PC-3 (cell line): ENCODE data around the gene SPATA31D3. TPM values are rescaled to one million over a fixed set of nuclear protein-coding genes. Genes with fewer than 3 reads are reported as not detected.

Experiments used
- ATAC-seq: fragments of 200-7000 bp; cut with Tn5 transposase; 2 replicates; pipeline ENCODE4 v1.9.1; 2020; ENCODE audit warnings: mild to moderate bottlenecking, moderate library complexity
- BruUV-seq: library from RNA; stranded (reverse); fragments of 400-500 nt; replicated peaks from 2 replicates; lab custom pipeline; 2021; lab: Mats Ljungman, UMichigan
- CTCF ChIA-PET: fragments of 300-600 bp; sonication (Branson Sonifier 250); formaldehyde crosslinking; loops from one replicate; lab custom pipeline; 2022; ENCODE audit warnings: antibody characterized with exemption; lab: Charles Lee
- POLR2A ChIA-PET: fragments of 300-600 bp; sonication (Branson Sonifier 250); formaldehyde crosslinking; loops from one replicate; lab custom pipeline; 2022; ENCODE audit warnings: antibody characterized with exemption; ENCODE audit not compliant: unreplicated experiment; lab: Charles Lee
- DNase-seq: peaks from one replicate; pipeline ENCODE4 v3.0.0-alpha.2; 2015
- H2AFZ ChIP-seq: fragments of 300-600 bp; sonication (generic); 2 replicates; pipeline ENCODE4 v1.6.0; 2016; ENCODE audit warnings: antibody characterized with exemption, low read length
- H3F3A ChIP-seq: fragments of 300-600 bp; sonication (generic); one replicate; pipeline ENCODE4 v1.6.0; 2017; ENCODE audit warnings: antibody characterized with exemption, low read length, control low read depth, mild to moderate bottlenecking; ENCODE audit not compliant: unreplicated experiment
- H3K27ac ChIP-seq: fragments of 300-600 bp; sonication (generic); 2 replicates; pipeline ENCODE4 v1.5.1; 2016; ENCODE audit warnings: mild to moderate bottlenecking, low read length
- H3K27me3 ChIP-seq: fragments of 300-600 bp; sonication (generic); 2 replicates; pipeline ENCODE4 v1.6.1; 2016; ENCODE audit warnings: low read length, mixed read lengths
- H3K36me3 ChIP-seq: fragments of 300-600 bp; sonication (generic); 2 replicates; pipeline ENCODE4 v1.6.1; 2016; ENCODE audit warnings: low read depth, mixed run types, low read length, mixed read lengths
- H3K4me1 ChIP-seq: fragments of 300-600 bp; sonication (generic); 2 replicates; pipeline ENCODE4 v1.5.1; 2016; ENCODE audit warnings: low read length; ENCODE audit not compliant: insufficient read depth
- H3K4me2 ChIP-seq: fragments of 300-600 bp; sonication (generic); 2 replicates; pipeline ENCODE4 v1.6.0; 2016; ENCODE audit warnings: low read length
- H3K4me3 ChIP-seq: fragments of 300-600 bp; sonication (generic); 2 replicates; pipeline ENCODE4 v1.5.1; 2016; ENCODE audit warnings: mild to moderate bottlenecking, low read length, mixed read lengths
- H3K79me2 ChIP-seq: fragments of 300-600 bp; sonication (generic); 2 replicates; pipeline ENCODE4 v1.6.1; 2017; ENCODE audit warnings: low read length, mixed read lengths
- H3K9ac ChIP-seq: fragments of 300-600 bp; sonication (generic); 2 replicates; pipeline ENCODE4 v1.6.0; 2016; ENCODE audit warnings: mild to moderate bottlenecking, low read length
- H3K9me2 ChIP-seq: fragments of 300-600 bp; sonication (generic); replicated peaks from 2 replicates; pipeline ENCODE4 v1.6.1; 2016; ENCODE audit warnings: mixed run types, low read length, mixed read lengths
- H3K9me3 ChIP-seq: fragments of 300-600 bp; sonication (generic); 2 replicates; pipeline ENCODE4 v1.6.1; 2016; ENCODE audit warnings: low read length, mixed read lengths
- H4K20me1 ChIP-seq: fragments of 300-600 bp; sonication (generic); 2 replicates; pipeline ENCODE4 v1.6.1; 2016; ENCODE audit warnings: low read length, mixed read lengths
- CTCF ChIP-seq: fragments of 300-600 bp; sonication (generic); conservative IDR thresholded peaks from 2 replicates; pipeline ENCODE4 v1.5.1; 2017; ENCODE audit warnings: antibody characterized with exemption, low read depth, mild to moderate bottlenecking, low read length
- EZH2 ChIP-seq: fragments of 300-600 bp; sonication (generic); IDR thresholded peaks from one replicate; pipeline ENCODE4 v1.6.1; 2017; ENCODE audit warnings: antibody characterized with exemption, mild to moderate bottlenecking, low read length; ENCODE audit not compliant: unreplicated experiment
- EZH2phosphoT487 ChIP-seq: fragments of 300-600 bp; sonication (generic); IDR thresholded peaks from 2 replicates; pipeline ENCODE4 v1.6.1; 2018; ENCODE audit warnings: mild to moderate bottlenecking, antibody characterized with exemption, low read length, borderline replicate concordance
- intact Hi-C: fragments of 100-400 bp; cut with micrococcal nuclease; formaldehyde crosslinking; loops from 2 replicates; pipeline ENCODE4 v1.9.0; 2023
- total RNA-seq: library from RNA; depleted of rRNA; stranded (reverse); fragments of >200 nt; gene quantifications from 2 replicates; pipeline ENCODE4 v1.2.3, GENCODE V29; 2014

The SPATA31D3 gene
- total RNA-seq, 1 experiment from 2014 or later, result not detected

GRCh38 chr9:81953096-81953495, 9.8 kb downstream of the SPATA31D3 start:
- no TSS peak for BruUV-seq
- no peak for ATAC-seq

GRCh38 chr9:81955625-81956024, 12.3 kb downstream of the SPATA31D3 start:
- TF ChIP-seq EZH2 (no peak), EZH2phosphoT487 (no peak), CTCF (no peak)
- Histone ChIP-seq H3K4me3 (no peak overlapping the region), H3K4me2 (no peak overlapping the region), H3K4me1 (no peaks in the 10 kb centered on the region), H3K9ac (no peak overlapping the region), H3F3A (no peaks in the 10 kb centered on the region), H3K36me3 (no peaks in the 10 kb centered on the region), H3K9me2 (no peaks in the 10 kb centered on the region), H4K20me1 (no peaks in the 10 kb centered on the region), H3K79me2 (no peaks in the 10 kb centered on the region), H3K27ac (no peak overlapping the region), H3K9me3 (no peaks in the 10 kb centered on the region), H2AFZ (no peak overlapping the region), H3K27me3 (no peaks in the 10 kb centered on the region)
- DNase-seq (no peak), ATAC-seq (no peak)
- intact Hi-C loops, result no loop called here
- POLR2A ChIA-PET, result no interaction called here
- no TSS peak for BruUV-seq
- CTCF ChIA-PET, result no interaction called here

More at GRCh38 chr9:81953096-81953495, 9.8 kb downstream of the SPATA31D3 start:
- Histone ChIP-seq H3K4me2 (no peak overlapping the region), H3K4me1 (no peaks in the 10 kb centered on the region), H3F3A (no peaks in the 10 kb centered on the region), H4K20me1 (no peaks in the 10 kb centered on the region), H3K36me3 (no peaks in the 10 kb centered on the region), H2AFZ (no peak overlapping the region), H3K9me3 (no peaks in the 10 kb centered on the region), H3K79me2 (no peaks in the 10 kb centered on the region), H3K27me3 (no peaks in the 10 kb centered on the region), H3K9me2 (no peaks in the 10 kb centered on the region), H3K9ac (no peak overlapping the region), H3K27ac (no peak overlapping the region), H3K4me3 (no peak overlapping the region)
- POLR2A ChIA-PET, result no interaction called here
- intact Hi-C loops, result no loop called here
- TF ChIP-seq EZH2phosphoT487 (no peak), CTCF (no peak), EZH2 (no peak)
- DNase-seq, result no peak
- CTCF ChIA-PET, result no interaction called here

GRCh38 chr9:81964218-81965171, 21.2 kb downstream of the SPATA31D3 start:
- ChIA-PET POLR2A (no interaction called here), CTCF (no interaction called here)
- no TSS peak for BruUV-seq

More at GRCh38 chr9:81964218-81965171, 21.2 kb downstream of the SPATA31D3 start:
- DNase-seq (no peak), ATAC-seq (no peak)
- H3K4me3 ChIP-seq, result no peak overlapping the region
- H3K27ac ChIP-seq, result no peak overlapping the region
- H3K9me3 ChIP-seq, result no peaks in the 10 kb centered on the region
- no peaks in the 10 kb centered on the region for H3K4me1 ChIP-seq
- TF ChIP-seq CTCF (no peak), EZH2 (no peak), EZH2phosphoT487 (no peak)
- H3K36me3 ChIP-seq, result no peaks in the 10 kb centered on the region
- H3K4me2 ChIP-seq, result no peak overlapping the region
- intact Hi-C loops, result no loop called here
- no peaks in the 10 kb centered on the region for H3K27me3 ChIP-seq
- H4K20me1 ChIP-seq, result no peaks in the 10 kb centered on the region
- no peak overlapping the region for H3K9ac ChIP-seq
- no peaks in the 10 kb centered on the region for H3K9me2 ChIP-seq
- no peaks in the 10 kb centered on the region for H3K79me2 ChIP-seq
- no peaks in the 10 kb centered on the region for H3F3A ChIP-seq
- no peak overlapping the region for H2AFZ ChIP-seq
